DMS153 treated with DMSO at 0.1 percent for 48 hours (cell line): ENCODE measurements around the gene OR4A16.

ENCODE experiments used
- DNase-seq: peaks from one replicate; lab custom pipeline; 2025; ENCODE audit not compliant: unreplicated experiment; lab: John Stamatoyannopoulos, UW

OR4A16 gene

GRCh38 chr11:55342901-55343300, at the start of gene OR4A16:
TSS of gene OR4A16 (plus strand) at chr11:55343201. CDS start at chr11:55343201, 0 bp downstream.
- no peak for DNase-seq

GRCh38 chr11:55324500-55324899, 18.5 kb upstream of the OR4A16 start:
- no peak for DNase-seq

GRCh38 chr11:55345306-55345705, 2.3 kb downstream of the OR4A16 start:
- DNase-seq, result no peak

GRCh38 chr11:55349032-55349431, 6.0 kb downstream of the OR4A16 start:
- DNase-seq, result no peak

- DNase-seq, result no peak
Measured at GRCh38 chr11:55357560-55358184, 14.7 kb downstream of the OR4A16 start.

- DNase-seq, result no peak
Measured at GRCh38 chr11:55367674-55368073, 24.7 kb downstream of the OR4A16 start, which contains the start of gene OR4A15. TSS of gene OR4A15 (plus strand) at chr11:55367974. CDS start at chr11:55367974, 0 bp downstream.
